ENCODE data around the gene IL17RE. TPM values are rescaled to one million over a fixed set of nuclear protein-coding genes. Genes with fewer than 3 reads are reported as not detected.

Gene IL17RE
- total RNA-seq, 1 donor, result 3.1 TPM

DNA sequence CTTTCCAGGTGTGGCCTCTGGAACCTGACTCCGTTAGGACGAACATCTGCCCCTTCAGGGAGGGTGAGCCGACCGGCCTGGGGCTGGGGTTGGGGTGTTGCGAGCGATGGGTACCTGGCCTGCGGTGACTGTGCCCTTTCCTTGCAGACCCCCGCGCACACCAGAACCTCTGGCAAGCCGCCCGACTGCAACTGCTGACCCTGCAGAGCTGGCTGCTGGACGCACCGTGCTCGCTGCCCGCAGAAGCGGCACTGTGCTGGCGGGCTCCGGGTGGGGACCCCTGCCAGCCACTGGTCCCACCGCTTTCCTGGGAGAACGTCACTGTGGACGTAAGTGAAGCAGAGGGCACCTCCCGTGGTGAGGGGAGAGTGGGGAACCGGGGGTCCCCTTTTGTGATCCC, 25.5 kb downstream of the IL17RE start:
- TF ChIP-seq, protein P1, sequence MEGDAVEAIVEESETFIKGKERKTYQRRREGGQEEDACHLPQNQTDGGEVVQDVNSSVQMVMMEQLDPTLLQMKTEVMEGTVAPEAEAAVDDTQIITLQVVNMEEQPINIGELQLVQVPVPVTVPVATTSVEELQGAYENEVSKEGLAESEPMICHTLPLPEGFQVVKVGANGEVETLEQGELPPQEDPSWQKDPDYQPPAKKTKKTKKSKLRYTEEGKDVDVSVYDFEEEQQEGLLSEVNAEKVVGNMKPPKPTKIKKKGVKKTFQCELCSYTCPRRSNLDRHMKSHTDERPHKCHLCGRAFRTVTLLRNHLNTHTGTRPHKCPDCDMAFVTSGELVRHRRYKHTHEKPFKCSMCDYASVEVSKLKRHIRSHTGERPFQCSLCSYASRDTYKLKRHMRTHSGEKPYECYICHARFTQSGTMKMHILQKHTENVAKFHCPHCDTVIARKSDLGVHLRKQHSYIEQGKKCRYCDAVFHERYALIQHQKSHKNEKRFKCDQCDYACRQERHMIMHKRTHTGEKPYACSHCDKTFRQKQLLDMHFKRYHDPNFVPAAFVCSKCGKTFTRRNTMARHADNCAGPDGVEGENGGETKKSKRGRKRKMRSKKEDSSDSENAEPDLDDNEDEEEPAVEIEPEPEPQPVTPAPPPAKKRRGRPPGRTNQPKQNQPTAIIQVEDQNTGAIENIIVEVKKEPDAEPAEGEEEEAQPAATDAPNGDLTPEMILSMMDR (IDR thresholded peaks at IDR 0.05; ENCODE audit: insufficient read depth, low read length), result no peak
- no peak overlapping the region for H3K4me3 ChIP-seq (ENCODE audit: low read depth, low read length)
- no peak for DNase-seq (ENCODE audit: low read depth)

DNA sequence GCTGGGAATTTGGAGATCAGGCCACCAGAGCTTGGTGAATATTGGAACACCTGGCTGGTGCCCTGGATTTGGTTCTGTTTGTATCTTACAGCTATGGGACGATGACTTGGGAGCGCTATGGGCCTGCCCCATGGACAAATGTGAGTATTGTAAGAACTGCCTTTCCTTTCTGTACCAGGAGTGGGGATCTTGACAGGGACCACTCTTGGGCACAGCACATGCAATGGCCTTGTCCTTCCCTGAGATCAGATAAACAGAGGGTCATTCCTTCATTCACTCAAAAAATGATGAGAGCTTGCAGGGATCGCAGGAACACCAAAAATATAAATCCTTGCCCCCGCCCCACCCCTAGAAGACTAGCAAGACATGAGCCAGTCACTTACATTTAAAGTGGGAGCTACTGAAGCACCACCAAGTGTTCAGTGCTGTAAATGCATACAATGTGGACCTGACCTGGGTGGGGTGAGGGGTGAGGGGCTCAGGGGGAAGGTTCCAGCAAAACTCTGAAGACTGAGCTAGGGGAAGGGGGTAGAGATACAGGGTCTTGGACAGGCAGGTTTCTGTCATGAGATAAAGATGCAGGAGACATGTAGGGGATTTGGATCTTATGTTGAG, 28.3 kb downstream of the IL17RE start:
- no peak for DNase-seq (ENCODE audit: low read depth)
- TF ChIP-seq, protein P1 (IDR thresholded peaks at IDR 0.05; ENCODE audit: insufficient read depth, low read length), result no peak
- no peak overlapping the region for H3K4me3 ChIP-seq (ENCODE audit: low read depth, low read length)

DNA sequence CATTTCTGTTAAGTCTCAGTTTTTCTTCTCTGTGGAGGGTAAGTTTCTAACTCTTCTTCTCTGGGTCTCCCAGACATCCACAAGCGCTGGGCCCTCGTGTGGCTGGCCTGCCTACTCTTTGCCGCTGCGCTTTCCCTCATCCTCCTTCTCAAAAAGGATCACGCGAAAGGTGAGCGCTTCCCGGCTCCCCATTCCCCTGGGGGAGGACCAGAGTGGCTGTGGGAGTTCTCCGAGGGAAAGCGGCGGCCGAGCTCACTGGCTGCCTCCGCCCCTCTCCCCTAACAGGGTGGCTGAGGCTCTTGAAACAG, 29.8 kb downstream of the IL17RE start:
- TF ChIP-seq, protein P1 (IDR thresholded peaks at IDR 0.05; ENCODE audit: insufficient read depth, low read length), result no peak
- no peak overlapping the region for H3K4me3 ChIP-seq (ENCODE audit: low read depth, low read length)
- DNase-seq (ENCODE audit: low read depth), result no peak

- peak; percentile 46 for DNase-seq (ENCODE audit: low read depth)
Measured at GRCh38 chr3:9932843-9933560, 30.4 kb downstream of the IL17RE start.

GRCh38 chr3:9933561-9934234, 31.1 kb downstream of the IL17RE start, which contains the start of gene CRELD1:
TSS of gene CRELD1 (plus strand) at chr3:9933834. CDS start at chr3:9934439, 605 bp downstream.
- peak; percentile 86 for DNase-seq (ENCODE audit: low read depth)
- TF ChIP-seq, protein P1 (IDR thresholded peaks at IDR 0.05; ENCODE audit: insufficient read depth, low read length), result peak; percentile 2
- peak within 1 kb of the TSS; percentile 78 for H3K4me3 ChIP-seq (ENCODE audit: low read depth, low read length)

More at GRCh38 chr3:9932843-9933560, 30.4 kb downstream of the IL17RE start:
- peak overlapping the region; percentile 78 for H3K4me3 ChIP-seq (ENCODE audit: low read depth, low read length)
- TF ChIP-seq, protein P1 (IDR thresholded peaks at IDR 0.05; ENCODE audit: insufficient read depth, low read length), result peak; percentile 71

GRCh38 chr3:9934235-9934621, 31.6 kb downstream of the IL17RE start:
- H3K4me3 ChIP-seq (ENCODE audit: low read depth, low read length), result peak overlapping the region; percentile 78
- TF ChIP-seq, protein P1 (IDR thresholded peaks at IDR 0.05; ENCODE audit: insufficient read depth, low read length), result peak; percentile 39
- DNase-seq (ENCODE audit: low read depth), result peak; percentile 45
